ENCODE data around the gene PKN1. TPM values are rescaled to one million over a fixed set of nuclear protein-coding genes. Genes with fewer than 3 reads are reported as not detected.

PKN1 gene
- polyA plus RNA-seq, 1 donor (not counting 4 experiments of a cell fraction or from before 2014, with no cell fraction given), result 0.62 TPM

GRCh38 chr19:14495672-14496028 lies 62.5 kb downstream of the PKN1 start:
- peaks cover 44% of the 10 kb centered on the region for H3K79me2 ChIP-seq (ENCODE audit: control insufficient read depth, insufficient read depth, low read length)
- H3K9me3 ChIP-seq (ENCODE audit: control insufficient read depth, low read depth, low read length), result no peaks in the 10 kb centered on the region
- DNase-seq (ENCODE audit: low read depth, low spot score), result no peak
- H2AFZ ChIP-seq (ENCODE audit: control insufficient read depth, low read length), result peak overlapping the region; percentile 9
- peaks cover 10% of the 10 kb centered on the region for H4K20me1 ChIP-seq (ENCODE audit: control insufficient read depth, extremely low read depth, insufficient read depth, low read length)
- peak overlapping the region; percentile 92 to 95 (median 94) for H3K4me3 ChIP-seq (ENCODE audit: control insufficient read depth in 2 of 3, extremely low read depth in 1 of 3, insufficient read depth in 2 of 3, low read depth in 1 of 3, low read length in 3 of 3)
- H3K4me1 ChIP-seq (ENCODE audit: control insufficient read depth, extremely low read depth, insufficient read depth, low read length), result peaks cover 27% of the 10 kb centered on the region
- no peaks in the 10 kb centered on the region for H3K9me1 ChIP-seq (ENCODE audit: control insufficient read depth, extremely low read depth, insufficient read depth, low read length)
- no peak for FAIRE-seq
- H3K27ac ChIP-seq (ENCODE audit: control insufficient read depth, insufficient read depth, low read length), result peak overlapping the region; percentile 81
- H3K9ac ChIP-seq (ENCODE audit: control insufficient read depth, extremely low read depth, insufficient read depth, low read length), result peak overlapping the region; percentile 86
- H3K4me2 ChIP-seq (ENCODE audit: control insufficient read depth, extremely low read depth, insufficient read depth, low read depth, low read length), result peak overlapping the region; percentile 93
- TF ChIP-seq EZH2 (IDR thresholded peaks at IDR 0.05; ENCODE audit: low read length), result no peak
- TF ChIP-seq, protein P1, sequence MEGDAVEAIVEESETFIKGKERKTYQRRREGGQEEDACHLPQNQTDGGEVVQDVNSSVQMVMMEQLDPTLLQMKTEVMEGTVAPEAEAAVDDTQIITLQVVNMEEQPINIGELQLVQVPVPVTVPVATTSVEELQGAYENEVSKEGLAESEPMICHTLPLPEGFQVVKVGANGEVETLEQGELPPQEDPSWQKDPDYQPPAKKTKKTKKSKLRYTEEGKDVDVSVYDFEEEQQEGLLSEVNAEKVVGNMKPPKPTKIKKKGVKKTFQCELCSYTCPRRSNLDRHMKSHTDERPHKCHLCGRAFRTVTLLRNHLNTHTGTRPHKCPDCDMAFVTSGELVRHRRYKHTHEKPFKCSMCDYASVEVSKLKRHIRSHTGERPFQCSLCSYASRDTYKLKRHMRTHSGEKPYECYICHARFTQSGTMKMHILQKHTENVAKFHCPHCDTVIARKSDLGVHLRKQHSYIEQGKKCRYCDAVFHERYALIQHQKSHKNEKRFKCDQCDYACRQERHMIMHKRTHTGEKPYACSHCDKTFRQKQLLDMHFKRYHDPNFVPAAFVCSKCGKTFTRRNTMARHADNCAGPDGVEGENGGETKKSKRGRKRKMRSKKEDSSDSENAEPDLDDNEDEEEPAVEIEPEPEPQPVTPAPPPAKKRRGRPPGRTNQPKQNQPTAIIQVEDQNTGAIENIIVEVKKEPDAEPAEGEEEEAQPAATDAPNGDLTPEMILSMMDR (optimal IDR thresholded peaks at IDR 0.05 in 1 of 3, IDR thresholded peaks at IDR 0.05 in 1 of 3, conservative IDR thresholded peaks at IDR 0.05 in 1 of 3; ENCODE audit: extremely low read depth in 1 of 3, insufficient read depth in 2 of 3, low read length in 3 of 3), result no peak
- dilution Hi-C loops (cut with MboI; ENCODE audit: extremely low pct_ligation_motif_present, low sequenced_read_pairs), result no loop called here
- H3K36me3 ChIP-seq (ENCODE audit: control insufficient read depth in 2 of 2, extremely low read depth in 1 of 2, insufficient read depth in 2 of 2, low read length in 2 of 2), result peaks cover 7 to 14% of the 10 kb centered on the region in 2 experiments
- no peaks in the 10 kb centered on the region for H3K27me3 ChIP-seq (ENCODE audit: control insufficient read depth, extremely low read depth, insufficient read depth, low read length)

DNA sequence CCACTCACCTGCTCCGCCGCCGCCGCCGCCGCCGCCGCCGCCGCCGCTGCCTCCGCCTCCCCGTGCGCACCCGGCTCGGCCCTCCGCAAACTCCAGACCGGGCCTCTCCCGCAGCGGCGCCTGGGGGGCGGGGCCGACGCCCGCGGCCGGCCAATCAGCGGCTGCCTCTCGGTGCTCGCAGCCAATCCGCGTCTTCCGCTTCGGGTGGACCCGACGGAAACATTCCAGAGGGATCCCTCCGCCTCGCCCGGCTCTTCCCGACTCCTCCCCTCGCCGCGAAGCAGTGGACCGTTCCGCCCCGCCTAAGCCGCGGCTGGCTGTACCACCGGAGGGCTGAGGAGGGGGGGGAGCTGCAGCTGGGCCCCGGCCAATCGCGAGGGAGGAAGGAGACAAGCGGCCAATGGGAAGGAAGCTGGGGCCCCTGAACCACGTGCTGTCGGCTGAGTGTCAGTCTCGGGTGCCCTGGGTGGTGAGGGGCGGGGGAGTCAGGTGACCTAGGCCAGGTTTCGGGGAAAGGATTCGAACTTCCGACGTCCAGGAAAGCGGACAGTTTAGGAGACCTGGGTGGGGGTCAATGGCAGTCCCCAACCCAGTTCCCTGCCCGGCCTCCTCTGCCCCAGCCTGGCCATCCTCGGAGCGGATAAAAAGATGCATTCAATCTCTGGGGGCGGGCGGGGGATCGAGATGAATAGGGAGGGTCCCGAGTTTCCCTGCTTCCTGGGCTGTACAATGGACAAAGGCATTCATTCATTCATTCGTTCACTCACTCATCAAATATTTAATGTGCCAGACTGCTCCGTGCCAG lies 63.1 kb downstream of the PKN1 start, which contains the start of gene GIPC1:
TSS of gene GIPC1 (minus strand) at position 99 of the 805 bp plus-strand sequence. CDS start 13,151 bp downstream, outside the sequence.
- Histone ChIP-seq H3K4me3 (ENCODE audit: control insufficient read depth in 2 of 3, extremely low read depth in 1 of 3, insufficient read depth in 2 of 3, low read depth in 1 of 3, low read length in 3 of 3) (peak within 1 kb of the TSS; percentile 92 to 95 (median 94)), H3K9me3 (ENCODE audit: control insufficient read depth, low read depth, low read length) (no peaks in the 10 kb centered on the region), H3K9ac (ENCODE audit: control insufficient read depth, extremely low read depth, insufficient read depth, low read length) (peak within 1 kb of the TSS; percentile 86), H4K20me1 (ENCODE audit: control insufficient read depth, extremely low read depth, insufficient read depth, low read length) (peaks cover 10% of the 10 kb centered on the region), H3K79me2 (ENCODE audit: control insufficient read depth, insufficient read depth, low read length) (peaks cover 42% of the 10 kb centered on the region), H3K36me3 (ENCODE audit: control insufficient read depth in 2 of 2, extremely low read depth in 1 of 2, insufficient read depth in 2 of 2, low read length in 2 of 2) (peaks cover 7 to 12% of the 10 kb centered on the region in 2 experiments), H2AFZ (ENCODE audit: control insufficient read depth, low read length) (peak within 1 kb of the TSS; percentile 76), H3K27me3 (ENCODE audit: control insufficient read depth, extremely low read depth, insufficient read depth, low read length) (no peaks in the 10 kb centered on the region), H3K4me2 (ENCODE audit: control insufficient read depth, extremely low read depth, insufficient read depth, low read depth, low read length) (peak within 1 kb of the TSS; percentile 93), H3K27ac (ENCODE audit: control insufficient read depth, insufficient read depth, low read length) (peak within 1 kb of the TSS; percentile 81), H3K9me1 (ENCODE audit: control insufficient read depth, extremely low read depth, insufficient read depth, low read length) (no peaks in the 10 kb centered on the region), H3K4me1 (ENCODE audit: control insufficient read depth, extremely low read depth, insufficient read depth, low read length) (peaks cover 27% of the 10 kb centered on the region)
- TF ChIP-seq, protein P1 (optimal IDR thresholded peaks at IDR 0.05 in 1 of 3, IDR thresholded peaks at IDR 0.05 in 1 of 3, conservative IDR thresholded peaks at IDR 0.05 in 1 of 3; ENCODE audit: extremely low read depth in 1 of 3, insufficient read depth in 2 of 3, low read length in 3 of 3), result no peak
- TF ChIP-seq EZH2 (IDR thresholded peaks at IDR 0.05; ENCODE audit: low read length), result no peak
- FAIRE-seq (peak; percentile 57), DNase-seq (ENCODE audit: low read depth, low spot score) (peak; percentile 91)
- dilution Hi-C loops (cut with MboI; ENCODE audit: extremely low pct_ligation_motif_present, low sequenced_read_pairs), result no loop called here
